ENCODE measurements around the gene TEAD3.
"Not testable (repeated sequence)": the region's sequence is repeated elsewhere in the genome, so short reads cannot be mapped to it uniquely, and the experiment has no call there.

Gene TEAD3

DNA sequence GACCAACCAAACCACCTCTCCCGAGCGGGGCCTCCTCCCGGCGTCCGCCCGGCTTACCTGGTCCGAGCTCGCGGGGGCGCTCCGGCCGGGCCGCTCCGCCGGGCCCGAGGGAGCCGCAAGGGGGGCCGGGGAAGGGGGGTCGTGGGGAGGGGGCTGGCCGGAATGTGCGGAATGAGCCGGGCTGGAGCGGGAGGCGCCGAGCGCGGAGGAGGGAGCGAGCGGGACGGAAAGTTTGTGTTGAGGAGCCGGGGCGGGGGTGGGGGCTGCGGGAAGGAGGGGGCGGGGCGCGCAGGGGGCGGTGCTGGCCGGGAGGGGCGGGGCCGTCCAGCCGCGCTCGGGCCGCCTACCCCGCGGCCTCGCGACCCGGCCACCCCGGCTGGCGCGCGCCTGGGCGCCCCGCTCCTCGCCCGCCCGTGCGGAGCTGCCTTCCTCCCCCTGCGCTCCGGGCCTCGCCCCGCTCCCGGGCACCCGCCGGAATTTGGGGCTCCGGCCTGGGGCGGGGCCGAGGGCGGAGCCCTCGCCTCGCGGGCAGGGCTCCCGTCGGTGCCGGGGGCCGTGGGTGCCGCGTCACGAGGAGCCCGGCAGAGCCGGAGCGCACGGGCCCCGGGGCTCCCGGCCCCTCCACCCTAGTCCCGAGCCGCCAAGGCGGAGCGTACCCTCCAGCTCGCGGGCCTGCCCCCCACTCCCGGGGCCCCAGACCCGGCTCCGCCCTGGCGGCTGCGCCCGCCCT lies at the start of gene TEAD3:
TEAD3 (minus strand) TSS at position 239 of the 730 bp plus-strand sequence.
- peak within 1 kb of the TSS; percentile 86 for H3K27ac ChIP-seq

DNA sequence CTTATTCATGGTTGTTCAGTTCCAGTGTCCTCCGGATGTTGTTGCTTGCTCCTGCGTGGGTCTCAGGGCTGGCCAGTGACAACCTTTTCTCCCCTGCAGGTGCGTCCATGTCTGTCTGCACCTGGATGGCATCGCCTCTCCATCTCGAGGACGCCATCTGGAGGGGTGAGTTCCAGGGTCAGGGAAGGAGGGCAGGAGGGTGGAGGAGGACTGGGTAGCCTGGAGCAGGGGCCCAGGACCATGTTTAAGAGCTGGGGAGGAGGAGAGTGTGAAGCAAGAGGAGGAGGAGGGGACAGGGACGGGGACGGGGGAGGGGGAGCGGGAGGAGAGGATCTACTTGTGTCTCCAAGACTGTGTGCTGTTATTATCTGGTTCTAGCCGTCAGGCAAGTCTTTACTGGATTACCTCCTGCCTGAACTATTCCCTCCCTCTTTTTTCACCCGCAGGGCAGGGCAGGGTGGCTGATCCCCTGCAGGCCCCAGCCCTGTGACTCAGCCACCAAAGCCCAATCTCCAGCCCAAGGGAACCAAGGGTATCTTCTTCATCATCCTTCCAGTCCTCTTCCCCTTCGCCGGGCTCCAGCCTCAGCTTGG lies 48.0 kb upstream of the TEAD3 start:
- H3K27ac ChIP-seq: no peak overlapping the region

More for the DNA sequence above, at the start of gene TEAD3:
- TF ChIP-seq, protein P1, sequence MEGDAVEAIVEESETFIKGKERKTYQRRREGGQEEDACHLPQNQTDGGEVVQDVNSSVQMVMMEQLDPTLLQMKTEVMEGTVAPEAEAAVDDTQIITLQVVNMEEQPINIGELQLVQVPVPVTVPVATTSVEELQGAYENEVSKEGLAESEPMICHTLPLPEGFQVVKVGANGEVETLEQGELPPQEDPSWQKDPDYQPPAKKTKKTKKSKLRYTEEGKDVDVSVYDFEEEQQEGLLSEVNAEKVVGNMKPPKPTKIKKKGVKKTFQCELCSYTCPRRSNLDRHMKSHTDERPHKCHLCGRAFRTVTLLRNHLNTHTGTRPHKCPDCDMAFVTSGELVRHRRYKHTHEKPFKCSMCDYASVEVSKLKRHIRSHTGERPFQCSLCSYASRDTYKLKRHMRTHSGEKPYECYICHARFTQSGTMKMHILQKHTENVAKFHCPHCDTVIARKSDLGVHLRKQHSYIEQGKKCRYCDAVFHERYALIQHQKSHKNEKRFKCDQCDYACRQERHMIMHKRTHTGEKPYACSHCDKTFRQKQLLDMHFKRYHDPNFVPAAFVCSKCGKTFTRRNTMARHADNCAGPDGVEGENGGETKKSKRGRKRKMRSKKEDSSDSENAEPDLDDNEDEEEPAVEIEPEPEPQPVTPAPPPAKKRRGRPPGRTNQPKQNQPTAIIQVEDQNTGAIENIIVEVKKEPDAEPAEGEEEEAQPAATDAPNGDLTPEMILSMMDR (conservative IDR thresholded peaks at IDR 0.05): peak; percentile 30

DNA sequence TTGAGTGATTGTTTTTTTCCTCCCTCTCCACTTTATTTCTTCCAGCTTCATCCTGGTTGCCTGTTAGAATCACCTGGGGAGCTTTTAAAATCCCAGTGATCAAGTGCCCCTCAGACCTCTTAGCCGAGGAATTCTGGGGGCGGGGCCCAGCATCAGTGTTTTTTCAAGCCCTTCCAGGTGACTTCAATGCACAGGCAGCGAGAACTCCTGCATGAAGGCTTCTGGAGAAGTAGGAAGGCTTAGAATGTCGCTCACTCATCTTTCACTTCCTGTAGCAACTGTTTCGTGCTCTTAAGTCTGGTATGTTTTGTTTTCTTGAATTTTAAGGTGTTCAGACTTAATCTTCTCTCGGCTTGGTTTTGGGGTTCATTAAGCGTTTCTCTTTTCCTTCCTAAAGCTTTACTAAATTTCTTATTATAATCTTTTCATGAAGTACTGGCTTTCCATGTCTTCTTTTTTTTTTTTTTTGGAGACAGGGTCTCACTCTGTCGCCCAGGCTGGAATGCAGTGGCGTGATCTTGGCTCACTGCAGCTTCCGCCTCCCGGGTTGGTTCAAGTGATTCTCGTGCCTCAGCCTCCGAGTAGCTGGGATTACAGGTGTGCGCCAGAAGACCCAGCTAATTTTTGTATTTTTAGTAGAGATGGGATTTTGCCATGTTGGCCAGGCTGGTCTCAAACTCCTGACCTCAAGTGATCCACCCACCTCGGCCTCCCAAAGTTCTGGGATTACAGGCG lies 46.7 kb upstream of the TEAD3 start:
- no peak overlapping the region for H3K27ac ChIP-seq
- TF ChIP-seq, protein P1 (conservative IDR thresholded peaks at IDR 0.05): no peak

More for the DNA sequence above, 48.0 kb upstream of the TEAD3 start:
- TF ChIP-seq, protein P1 (conservative IDR thresholded peaks at IDR 0.05): no peak

- TF ChIP-seq, protein P1 (conservative IDR thresholded peaks at IDR 0.05): no peak
- 0 out of 2 replicates have a peak overlapping the region, but pooled peaks have one; percentile 0 for H3K27ac ChIP-seq
Measured at GRCh38 chr6:35541836-35542235, 45.0 kb upstream of the TEAD3 start.

- no peak overlapping the region for H3K27ac ChIP-seq
- TF ChIP-seq, protein P1 (conservative IDR thresholded peaks at IDR 0.05): no peak
Measured at GRCh38 chr6:35539223-35539622, 42.3 kb upstream of the TEAD3 start.

- H3K27ac ChIP-seq: not testable (repeated sequence)
Measured at GRCh38 chr6:35535847-35536246, 39.0 kb upstream of the TEAD3 start.

GRCh38 chr6:35534407-35535170 lies 37.7 kb upstream of the TEAD3 start:
- H3K27ac ChIP-seq: no peak overlapping the region

More at GRCh38 chr6:35534407-35535170, 37.7 kb upstream of the TEAD3 start:
- TF ChIP-seq, protein P1 (conservative IDR thresholded peaks at IDR 0.05): no peak

Measured in VCaP (cell line).